Eye (tissue), 1 donor: Measurements from ENCODE around the gene DOC2A.
"Not testable (repeated sequence)": the region's sequence is repeated elsewhere in the genome, so short reads cannot be mapped to it uniquely, and the experiment has no call there.

Experiments used
- DNase-seq: peaks from one replicate; pipeline ENCODE4 v3.0.0-alpha.2; 2015

The DOC2A gene

GRCh38 chr16:30010844-30011713 lies at the start of gene DOC2A:
DOC2A (minus strand) TSS chr16:30011027; CDS start chr16:30010222, 805 bp downstream.
- peak; percentile 78 for DNase-seq

- DNase-seq: no peak
These were observed 49.5 kb upstream of the DOC2A start for GRCh38 chr16:30060346-30060745.

DNA sequence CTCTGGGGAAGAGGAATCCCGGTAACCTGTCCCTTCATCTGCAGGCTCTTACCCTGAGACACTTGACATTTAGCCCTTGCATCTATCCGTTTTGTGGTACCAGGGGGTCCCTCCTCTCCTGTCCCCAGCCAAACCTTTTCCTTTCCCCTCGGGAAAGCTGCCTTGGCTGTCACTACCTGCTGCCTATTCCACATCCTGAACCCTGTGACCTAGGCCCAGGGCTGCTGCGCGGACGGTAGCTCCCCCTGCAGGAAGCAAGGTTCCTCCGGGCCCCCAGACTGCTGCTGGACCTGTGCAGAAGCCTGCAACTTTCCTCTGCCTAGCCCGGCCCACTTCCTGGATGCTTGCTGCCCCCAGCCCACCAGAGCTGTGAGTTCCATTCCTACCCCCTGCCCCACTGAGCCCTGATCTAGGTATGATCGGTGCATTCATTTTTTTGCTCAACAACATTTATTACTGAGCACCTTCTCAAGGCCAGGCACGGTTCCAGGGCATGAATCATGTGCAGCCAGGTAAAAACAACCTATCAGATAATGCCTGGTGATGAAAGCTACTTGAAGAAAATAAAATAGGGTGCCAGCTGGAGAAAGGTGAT lies 44.2 kb upstream of the DOC2A start:
- DNase-seq: no peak

DNA sequence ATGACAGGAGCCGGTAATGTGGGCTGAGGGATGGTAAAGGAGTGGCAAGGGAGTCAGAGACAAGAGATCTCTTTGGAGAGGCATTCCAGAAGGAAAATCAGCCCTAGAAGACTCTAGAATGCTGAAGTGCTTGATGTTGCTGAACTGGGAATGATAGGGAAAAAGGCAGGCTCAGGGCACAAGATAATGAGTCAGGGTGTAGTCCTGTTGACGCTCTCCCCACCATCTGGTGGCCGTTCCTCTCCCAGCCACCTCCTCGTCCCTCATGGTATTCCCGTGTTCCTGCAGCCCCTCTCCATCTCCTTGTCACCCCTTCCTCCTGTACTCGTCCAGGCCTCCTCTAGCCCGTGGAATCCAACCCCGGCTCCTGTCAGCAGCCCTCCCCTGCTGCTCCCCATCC lies 43.6 kb upstream of the DOC2A start:
- no peak for DNase-seq

DNA sequence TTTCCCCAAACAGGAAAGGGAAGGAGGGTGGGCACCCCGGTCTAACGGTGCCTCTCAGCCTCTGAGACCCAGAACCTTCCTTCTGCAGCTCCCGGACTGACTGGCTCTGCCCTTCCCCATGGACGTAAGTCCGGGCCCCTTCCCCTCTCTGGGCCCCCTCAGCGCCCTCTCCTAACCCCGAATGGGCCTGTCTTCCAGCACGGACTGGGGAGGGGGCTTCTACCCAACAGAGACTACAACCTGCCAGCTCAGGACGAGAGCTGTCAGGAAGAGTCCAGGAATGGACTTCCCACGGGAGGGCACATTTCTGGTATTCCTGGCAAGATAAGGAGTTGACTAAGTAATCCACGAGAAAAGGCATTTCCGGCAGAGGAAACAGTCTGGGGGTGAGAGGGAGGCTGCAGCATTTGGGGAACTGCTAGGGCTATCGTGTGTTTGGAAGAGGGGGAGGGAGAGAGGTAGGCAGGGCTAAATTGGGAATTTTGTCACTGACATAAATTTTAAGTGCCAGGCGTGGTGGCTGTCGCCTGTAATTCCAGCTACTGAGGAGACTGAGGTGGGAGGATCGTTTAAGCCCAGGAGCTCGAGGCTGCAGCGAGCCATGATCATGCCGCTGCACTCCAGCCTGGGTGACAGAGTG lies 42.7 kb upstream of the DOC2A start:
- DNase-seq: no peak

GRCh38 chr16:30052671-30053372 lies 42.0 kb upstream of the DOC2A start:
- peak; percentile 96 for DNase-seq

DNA sequence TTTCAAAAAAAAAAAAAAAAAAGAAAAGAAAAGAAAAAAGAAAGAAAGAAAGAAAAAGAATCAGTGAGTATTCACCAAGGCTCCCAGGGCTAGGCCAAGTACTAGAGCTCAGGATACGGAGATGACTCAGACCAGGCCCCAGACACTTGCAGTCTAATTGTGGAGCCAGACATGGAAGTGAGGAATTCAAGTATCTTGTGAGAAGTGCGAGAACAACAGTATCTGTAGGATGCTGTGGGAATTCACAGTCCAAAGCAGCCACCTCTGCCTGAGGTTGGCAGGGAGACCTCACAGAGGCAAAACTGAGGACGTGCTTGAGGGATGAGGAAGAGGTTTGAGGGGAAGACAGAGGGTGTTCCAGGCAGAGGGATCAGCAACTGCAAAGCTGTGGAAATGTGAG lies 40.7 kb upstream of the DOC2A start:
- no peak for DNase-seq

DNA sequence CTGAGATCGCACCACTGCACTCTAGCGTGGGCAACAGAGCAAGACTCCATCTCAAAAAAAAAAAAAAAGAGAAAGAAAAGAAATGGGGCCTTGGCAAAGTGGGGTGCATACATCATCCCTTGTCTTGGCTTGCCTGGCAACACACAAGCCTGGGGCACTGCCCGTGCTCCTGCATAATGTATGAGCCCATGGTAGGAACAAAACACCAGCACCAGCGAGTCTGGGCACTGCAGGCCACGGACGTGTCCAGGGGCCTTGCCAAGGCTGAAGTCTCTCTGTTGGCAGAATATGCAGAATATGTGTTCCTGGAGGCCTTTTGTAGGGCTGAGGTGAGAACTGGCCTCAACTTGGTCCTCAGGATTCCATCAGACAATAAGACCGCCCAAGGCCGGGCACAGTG lies 39.0 kb upstream of the DOC2A start:
- no peak for DNase-seq

GRCh38 chr16:30046588-30046987 lies 35.8 kb upstream of the DOC2A start:
- DNase-seq: no peak

DNA sequence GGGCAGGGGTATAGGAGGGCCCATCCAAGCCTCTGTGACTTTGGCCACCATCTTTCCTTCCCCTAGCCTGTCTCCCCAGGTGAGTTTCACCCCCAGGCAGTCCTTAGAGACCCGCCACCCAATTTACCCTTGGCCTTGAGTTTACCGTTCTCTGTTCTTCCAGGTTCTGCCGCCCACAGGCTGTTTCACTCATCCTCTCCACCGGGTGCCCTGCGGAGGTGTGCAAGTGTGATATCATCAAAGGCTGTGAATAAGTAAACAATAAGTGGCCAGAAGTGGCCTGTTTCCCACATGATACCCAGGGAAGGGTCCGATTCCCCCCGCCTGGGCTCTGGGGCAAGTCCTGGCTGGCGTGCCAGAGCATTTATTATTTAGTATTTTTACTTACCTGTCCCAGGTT lies 35.4 kb upstream of the DOC2A start:
- no peak for DNase-seq

DNA sequence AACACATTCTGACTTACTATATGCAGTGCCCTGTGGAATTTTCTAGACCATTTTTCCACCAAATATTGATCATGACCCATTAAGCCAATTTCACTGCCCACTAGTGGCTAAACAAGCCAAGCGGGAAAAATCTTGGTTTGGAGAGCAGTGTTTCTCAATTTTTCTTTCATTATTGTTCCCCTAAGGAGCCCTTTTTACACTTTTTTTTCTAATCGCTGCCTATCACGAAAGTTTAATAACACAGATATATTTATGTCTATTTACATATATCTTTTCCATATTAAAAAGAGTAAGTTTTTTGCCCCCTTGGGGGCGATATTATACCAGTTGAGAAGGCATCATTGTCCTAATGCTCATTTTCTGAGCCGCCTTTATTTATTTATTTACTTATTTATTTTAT lies 31.0 kb upstream of the DOC2A start:
- DNase-seq: peak; percentile 59

DNA sequence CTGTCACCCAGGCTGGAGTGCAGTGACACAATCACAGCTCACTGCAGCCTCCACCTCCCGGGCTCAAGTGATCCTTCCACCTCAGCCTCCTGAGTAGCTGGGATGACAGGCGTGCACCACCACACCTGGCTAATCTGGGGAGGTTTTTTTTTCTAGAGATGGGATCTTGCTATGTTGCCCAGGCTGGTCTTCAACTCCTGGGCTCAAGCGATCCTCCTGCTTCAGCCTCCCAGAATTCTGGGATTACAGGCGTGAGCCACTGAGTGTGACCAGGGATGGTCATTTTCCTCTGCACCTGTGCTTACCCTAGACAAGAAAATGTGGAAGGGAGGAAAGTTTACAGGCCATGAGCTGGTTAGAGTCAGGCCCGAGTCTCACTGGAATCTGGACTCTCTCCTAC lies 29.9 kb upstream of the DOC2A start:
- DNase-seq: not testable (repeated sequence)

DNA sequence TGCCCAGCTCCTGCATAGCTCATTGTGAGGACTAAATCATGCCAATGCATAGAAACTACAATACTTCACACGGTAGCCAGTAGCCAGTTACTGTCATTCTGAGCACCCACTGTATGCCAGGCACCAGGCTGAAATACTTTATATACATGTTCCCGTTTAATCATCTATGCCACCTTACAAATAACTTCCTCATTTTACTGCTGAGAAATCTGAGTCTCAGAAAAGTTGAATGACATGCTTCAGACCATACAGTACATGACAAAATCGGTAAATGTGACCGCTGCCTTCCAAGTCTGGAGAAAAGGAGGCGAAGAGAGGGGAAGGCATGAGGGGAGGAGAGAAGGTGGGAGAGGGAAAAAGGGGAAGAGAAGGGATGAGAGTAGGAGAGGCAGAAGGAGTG lies 29.4 kb upstream of the DOC2A start:
- DNase-seq: no peak

- DNase-seq: no peak
These were observed 22.4 kb upstream of the DOC2A start for GRCh38 chr16:30033270-30033669.

- DNase-seq: peak; percentile 94
These were observed 21.4 kb upstream of the DOC2A start for GRCh38 chr16:30032083-30032819.

GRCh38 chr16:30031477-30031918 lies 20.7 kb upstream of the DOC2A start:
- DNase-seq: no peak

GRCh38 chr16:30030841-30031413 lies 20.1 kb upstream of the DOC2A start, which contains the start of gene TLCD3B:
TLCD3B (minus strand) TSS chr16:30031271; CDS start chr16:30030527, 744 bp downstream.
- DNase-seq: peak; percentile 75

- DNase-seq: peak; percentile 41
These were observed 19.3 kb upstream of the DOC2A start for GRCh38 chr16:30030011-30030685.

GRCh38 chr16:30028438-30029076 lies 17.7 kb upstream of the DOC2A start:
- DNase-seq: peak; percentile 53

DNA sequence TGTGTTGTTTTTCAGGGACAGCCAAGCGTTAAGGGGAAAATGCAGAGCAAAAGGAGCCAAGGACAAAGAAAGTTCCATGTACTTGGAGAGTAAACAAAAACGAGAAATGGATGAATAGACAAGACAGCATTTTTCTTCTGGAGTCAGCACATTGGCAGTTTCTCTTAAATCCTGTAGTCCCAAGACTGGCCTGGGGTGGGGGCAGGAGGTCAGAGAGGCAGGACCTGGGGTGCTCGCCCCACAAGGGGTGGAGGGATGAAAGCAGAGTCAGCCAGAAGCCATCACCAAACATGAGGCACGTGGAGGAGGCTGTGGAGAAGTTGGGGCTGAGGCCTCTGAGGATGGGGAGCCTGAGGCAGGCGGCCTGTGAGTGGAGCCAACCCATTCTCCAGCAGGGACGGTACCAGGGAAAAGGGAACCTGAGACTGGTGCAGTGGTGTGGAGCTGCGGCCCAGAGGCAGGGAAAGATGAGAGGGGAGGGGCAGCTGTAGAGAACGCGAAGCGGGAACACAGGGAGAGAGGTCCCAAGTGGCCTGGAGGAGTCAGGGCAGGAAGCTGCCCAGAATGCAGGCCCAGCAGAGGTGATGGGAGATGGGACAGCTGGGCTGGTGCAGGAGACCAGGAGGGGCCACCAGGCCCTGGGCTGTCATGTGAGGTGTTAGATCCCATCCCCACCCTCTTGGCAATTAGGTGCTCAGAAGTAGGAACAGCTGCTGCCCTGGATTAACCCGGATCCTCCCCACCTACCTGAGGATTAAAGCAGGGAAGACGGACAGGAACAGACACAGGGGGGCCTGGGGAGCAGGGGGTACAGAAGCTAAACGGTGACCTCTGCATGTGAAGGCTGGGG lies 17.0 kb upstream of the DOC2A start:
- DNase-seq: peak; percentile 38
